GM23338 (cell line): ENCODE results near the gene ATG16L2. TPM values are rescaled to one million over a fixed set of nuclear protein-coding genes. Genes with fewer than 3 reads are reported as not detected.
"Not testable (repeated sequence)": the region's sequence is repeated elsewhere in the genome, so short reads cannot be mapped to it uniquely, and the experiment has no call there.

Experiments used
- ATAC-seq: fragments of 200-7000 bp; cut with Tn5 transposase; 3 replicates; pipeline ENCODE4 v1.9.1; 2020
- DNase-seq: peaks from one replicate; pipeline ENCODE4 v3.0.0-alpha.2; 2015; ENCODE audit warnings: low spot score
- H2AFZ ChIP-seq: fragments of 200-600 bp; sonication (generic); 2 replicates; pipeline ENCODE4 v1.8.0; 2016; ENCODE audit warnings: antibody characterized with exemption, mild to moderate bottlenecking, moderate library complexity
- H3F3A ChIP-seq: fragments of 200-600 bp; sonication (generic); replicated peaks from 2 replicates; pipeline ENCODE4 v1.8.0; 2017; ENCODE audit warnings: antibody characterized with exemption, mixed run types, low read depth
- H3K27ac ChIP-seq: fragments of 200-600 bp; sonication (generic); 2 replicates; pipeline ENCODE4 v1.6.1; 2016; ENCODE audit warnings: low read depth
- H3K27me3 ChIP-seq: fragments of 200-600 bp; sonication (generic); 2 replicates; pipeline ENCODE4 v1.8.0; 2016; ENCODE audit warnings: mild to moderate bottlenecking, mixed run types, moderate library complexity; ENCODE audit not compliant: insufficient read depth
- H3K36me3 ChIP-seq: fragments of 200-600 bp; sonication (generic); 2 replicates; pipeline ENCODE4 v1.8.0; 2016; ENCODE audit warnings: mild to moderate bottlenecking; ENCODE audit not compliant: insufficient read depth
- H3K4me1 ChIP-seq: fragments of 200-600 bp; sonication (generic); 2 replicates; pipeline ENCODE4 v1.8.0; 2016; ENCODE audit warnings: mild to moderate bottlenecking, moderate library complexity; ENCODE audit not compliant: insufficient read depth
- H3K4me2 ChIP-seq: fragments of 200-600 bp; sonication (generic); 2 replicates; pipeline ENCODE4 v1.7.1; 2017; ENCODE audit warnings: mixed run types
- H3K4me3 ChIP-seq: fragments of 200-600 bp; sonication (generic); 2 replicates; pipeline ENCODE4 v1.6.1; 2016; ENCODE audit warnings: mixed run types
- H3K79me2 ChIP-seq: fragments of 200-600 bp; sonication (generic); replicated peaks from 2 replicates; pipeline ENCODE4 v1.8.0; 2017; ENCODE audit warnings: mild to moderate bottlenecking; ENCODE audit not compliant: insufficient read depth
- H3K9me2 ChIP-seq: fragments of 200-600 bp; sonication (generic); 2 replicates; pipeline ENCODE4 v1.8.0; 2017; ENCODE audit not compliant: insufficient read depth
- H4K20me1 ChIP-seq: fragments of 200-600 bp; sonication (generic); replicated peaks from 2 replicates; pipeline ENCODE4 v1.8.0; 2017; ENCODE audit warnings: mild to moderate bottlenecking; ENCODE audit not compliant: insufficient read depth
- H3K27ac Mint-ChIP-seq: 2 replicates; pipeline ENCODE4 v1.8.0; 2020; ENCODE audit warnings: inconsistent platforms, mild to moderate bottlenecking, moderate library complexity, mixed read lengths
- H3K27me3 Mint-ChIP-seq: 3 replicates; pipeline ENCODE4 v1.8.0; 2022; ENCODE audit warnings: low read depth, mild to moderate bottlenecking, moderate library complexity, mixed read lengths, inconsistent platforms; ENCODE audit not compliant: insufficient read depth, poor library complexity
- H3K36me3 Mint-ChIP-seq: 3 replicates; pipeline ENCODE4 v1.8.0; 2021; ENCODE audit warnings: low read depth, mild to moderate bottlenecking, inconsistent platforms, moderate library complexity, mixed read lengths
- H3K4me1 Mint-ChIP-seq: 3 replicates; pipeline ENCODE4 v1.8.0; 2020; ENCODE audit warnings: mild to moderate bottlenecking, inconsistent platforms, mixed read lengths
- H3K4me3 Mint-ChIP-seq: 3 replicates; pipeline ENCODE4 v1.8.0; 2021; ENCODE audit warnings: moderate library complexity, mild to moderate bottlenecking, inconsistent platforms, mixed read lengths
- H3K9me3 Mint-ChIP-seq: 3 replicates; pipeline ENCODE4 v1.8.0; 2020; ENCODE audit warnings: moderate library complexity, mild to moderate bottlenecking, inconsistent platforms, mixed read lengths
- CTCF ChIP-seq, 2 experiments: fragments of 200-600 bp in 1 of 2; sonication (generic) in 1 of 2; conservative IDR thresholded peaks; 2 replicates each; pipeline versions ENCODE4 v1.5.1 to v1.6.1; 2016 to 2017; ENCODE audit warnings: antibody characterized with exemption in 2 of 2, low read depth in 2 of 2, mild to moderate bottlenecking in 2 of 2, moderate library complexity in 1 of 2
- ETS1 ChIP-seq: IDR thresholded peaks from 2 replicates; pipeline ENCODE4 v1.6.1; 2016; ENCODE audit warnings: antibody characterized with exemption
- POLR2AphosphoS5 ChIP-seq: IDR thresholded peaks from 2 replicates; pipeline ENCODE4 v1.6.1; 2016; ENCODE audit warnings: antibody characterized with exemption, low read depth
- ZNF114 ChIP-seq: fragments of 250-450 bp; sonication (Bioruptor Pico); IDR thresholded peaks from 2 replicates; pipeline ENCODE4 v1.5.0; 2020; ENCODE audit warnings: mild to moderate bottlenecking, moderate library complexity
- ZNF462 ChIP-seq: fragments of 250-450 bp; sonication (Bioruptor Pico); IDR thresholded peaks from 2 replicates; pipeline ENCODE4 v1.5.0; 2020; ENCODE audit warnings: mild to moderate bottlenecking, moderate library complexity
- polyA plus RNA-seq: library from polyadenylated mRNA; unstranded; fragments of >200 nt; fragmentation: Nextera tagmentation; extraction: Ambion mirVana; gene quantifications from 2 replicates; pipeline ENCODE4 v1.2.1, GENCODE V29; 2016
- total RNA-seq: library from RNA; depleted of rRNA; stranded (reverse); fragments of >200 nt; shearing (Covaris generic); gene quantifications from 2 replicates; pipeline ENCODE4 v1.2.3, GENCODE V29; 2014

Gene ATG16L2
- total and polyA plus RNA-seq, 2 experiments from 2014 or later, result 9.6 to 24.6 TPM

GRCh38 chr11:72789493-72790131 lies 24.6 kb upstream of the ATG16L2 start (continued):
- TF ChIP-seq ZNF462 (CRISPR knock-in tag) (no peak), POLR2AphosphoS5 (no peak), CTCF (conservative IDR thresholded peaks at IDR 0.05; ENCODE audit: low read depth in 2 of 2) (no peak), ETS1 (no peak), ZNF114 (no peak)

- H3K4me1 ChIP-seq, result peaks cover 14% of the 10 kb centered on the region
- not testable (repeated sequence) for H3K27ac Mint-ChIP-seq, H3K9me3 Mint-ChIP-seq, H3K36me3 Mint-ChIP-seq, H3K4me3 ChIP-seq, H2AFZ ChIP-seq, H3K4me3 Mint-ChIP-seq, H4K20me1 ChIP-seq, H3K4me2 ChIP-seq, H3K36me3 ChIP-seq, DNase-seq, H3F3A ChIP-seq, H3K27ac ChIP-seq, H3K9me2 ChIP-seq, H3K27me3 ChIP-seq, ATAC-seq, H3K79me2 ChIP-seq
- peaks cover 30% of the 10 kb centered on the region for H3K4me1 Mint-ChIP-seq
- H3K27me3 Mint-ChIP-seq, result peaks cover 22% of the 10 kb centered on the region
Observed at GRCh38 chr11:72791228-72791627, 23.0 kb upstream of the ATG16L2 start.
